Neural cell (in vitro differentiated cells): ENCODE measurements around the gene MAPK4.

Experiments
- RAD21 ChIP-seq: fragments of 450-650 bp; conservative IDR thresholded peaks from 2 replicates; pipeline ENCODE4 v1.6.1; 2014; ENCODE audit warnings: antibody characterized with exemption, mild to moderate bottlenecking, moderate library complexity
- TF ChIP-seq, protein P1 (sequence below): fragments of 450-650 bp; IDR thresholded peaks from 2 replicates; pipeline ENCODE4 v1.5.1; 2014; ENCODE audit warnings: antibody characterized with exemption, mild to moderate bottlenecking, moderate library complexity; ENCODE audit not compliant: poor library complexity, severe bottlenecking

DNA sequence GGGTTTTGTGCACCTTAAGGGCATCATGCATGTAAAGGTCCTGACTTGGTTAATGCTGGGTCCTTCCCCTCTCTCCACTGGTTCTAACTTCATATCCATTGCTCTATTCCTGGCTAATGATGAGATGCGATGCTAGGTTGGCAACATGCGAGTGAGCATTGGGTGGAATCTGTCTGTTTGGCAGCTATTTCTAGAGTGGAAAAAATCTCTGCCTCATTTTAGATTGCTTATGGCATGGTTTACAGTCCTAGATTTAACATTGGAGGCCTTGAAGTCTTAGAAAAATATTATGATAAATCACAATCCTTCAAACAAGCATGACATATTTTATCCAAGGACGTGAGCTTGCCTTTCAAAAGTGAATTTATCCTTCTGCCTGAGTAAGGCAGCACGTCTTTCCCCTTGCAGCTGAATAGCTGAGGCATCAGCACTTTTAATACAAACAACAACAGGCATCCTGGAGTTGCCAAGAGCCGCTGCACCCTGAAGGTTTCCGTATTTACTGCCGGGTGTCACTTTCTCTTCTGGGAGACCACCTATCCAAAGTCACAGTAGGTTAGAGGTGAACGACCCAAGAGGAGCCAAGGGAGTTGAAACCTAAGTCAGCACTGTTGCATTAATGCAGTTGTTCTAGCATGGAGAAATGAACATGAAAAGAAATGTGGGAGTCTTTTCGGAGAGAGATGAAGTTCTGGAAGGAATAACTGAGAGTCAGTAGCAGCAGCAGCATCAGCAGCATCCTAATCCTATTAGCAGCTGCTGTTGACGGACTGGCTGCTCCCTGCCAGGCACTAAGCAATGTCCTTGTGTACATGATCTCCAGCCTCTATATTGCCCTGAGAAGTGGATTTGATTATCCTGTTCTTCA lies 78.4 kb downstream of the MAPK4 start:
- TF ChIP-seq, protein P1, sequence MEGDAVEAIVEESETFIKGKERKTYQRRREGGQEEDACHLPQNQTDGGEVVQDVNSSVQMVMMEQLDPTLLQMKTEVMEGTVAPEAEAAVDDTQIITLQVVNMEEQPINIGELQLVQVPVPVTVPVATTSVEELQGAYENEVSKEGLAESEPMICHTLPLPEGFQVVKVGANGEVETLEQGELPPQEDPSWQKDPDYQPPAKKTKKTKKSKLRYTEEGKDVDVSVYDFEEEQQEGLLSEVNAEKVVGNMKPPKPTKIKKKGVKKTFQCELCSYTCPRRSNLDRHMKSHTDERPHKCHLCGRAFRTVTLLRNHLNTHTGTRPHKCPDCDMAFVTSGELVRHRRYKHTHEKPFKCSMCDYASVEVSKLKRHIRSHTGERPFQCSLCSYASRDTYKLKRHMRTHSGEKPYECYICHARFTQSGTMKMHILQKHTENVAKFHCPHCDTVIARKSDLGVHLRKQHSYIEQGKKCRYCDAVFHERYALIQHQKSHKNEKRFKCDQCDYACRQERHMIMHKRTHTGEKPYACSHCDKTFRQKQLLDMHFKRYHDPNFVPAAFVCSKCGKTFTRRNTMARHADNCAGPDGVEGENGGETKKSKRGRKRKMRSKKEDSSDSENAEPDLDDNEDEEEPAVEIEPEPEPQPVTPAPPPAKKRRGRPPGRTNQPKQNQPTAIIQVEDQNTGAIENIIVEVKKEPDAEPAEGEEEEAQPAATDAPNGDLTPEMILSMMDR = no peak
- TF ChIP-seq RAD21 = no peak
